Endothelial cell of umbilical vein (primary cell): ENCODE measurements around the gene SMCHD1. TPM values are rescaled to one million over a fixed set of nuclear protein-coding genes. Genes with fewer than 3 reads are reported as not detected.

Experiments used
- BruUV-seq: library from RNA; stranded (reverse); fragments of 400-500 nt; replicated peaks from 2 replicates; lab custom pipeline; 2021; lab: Mats Ljungman, UMichigan
- CTCF ChIA-PET: fragments of 300-600, 350-600 bp; sonication (Branson Sonifier 250); formaldehyde crosslinking; loops from one replicate; lab custom pipeline; 2021; ENCODE audit warnings: antibody characterized with exemption, inconsistent platforms; lab: Charles Lee
- POLR2A ChIA-PET: fragments of 300-600, 350-600 bp; sonication (Branson Sonifier 250); formaldehyde crosslinking; loops from one replicate; lab custom pipeline; 2021; ENCODE audit warnings: antibody characterized with exemption, inconsistent platforms; lab: Charles Lee
- DNase-seq: peaks from one replicate; pipeline ENCODE4 v3.0.0-alpha.2; 2011; ENCODE audit warnings: low read depth, low spot score
- FAIRE-seq: peaks from 2 replicates; lab custom pipeline; 2011; peaks lifted over from hg19 to GRCh38; lab: Jason Lieb, UNC
- H2AFZ ChIP-seq: 2 replicates; pipeline ENCODE4 v1.6.0; 2012; ENCODE audit warnings: low read depth, low read length, control low read depth, inconsistent platforms
- H3K27ac ChIP-seq: 2 replicates; pipeline ENCODE4 v1.5.1; 2011; ENCODE audit warnings: low read depth, mild to moderate bottlenecking, control low read depth, low read length, moderate library complexity; ENCODE audit not compliant: insufficient read depth
- H3K27me3 ChIP-seq, 2 experiments: 2 replicates each; pipeline versions ENCODE4 v1.6.0 to v1.6.1; 2011; ENCODE audit warnings: low read length in 2 of 2, mixed read lengths in 1 of 2; ENCODE audit not compliant: control insufficient read depth in 2 of 2, insufficient read depth in 2 of 2
- H3K36me3 ChIP-seq, 2 experiments: 2 replicates in 1 of 2; 3 replicates in 1 of 2; pipeline ENCODE4 v1.5.1; 2011; ENCODE audit warnings: low read length in 2 of 2, mild to moderate bottlenecking in 1 of 2, moderate library complexity in 1 of 2; ENCODE audit not compliant: control insufficient read depth in 2 of 2, insufficient read depth in 2 of 2; ENCODE audit errors: extremely low read depth in 1 of 2
- H3K4me1 ChIP-seq: 3 replicates; pipeline ENCODE4 v1.5.1; 2011; ENCODE audit warnings: mild to moderate bottlenecking, low read length; ENCODE audit not compliant: control insufficient read depth, insufficient read depth; ENCODE audit errors: extremely low read depth
- H3K4me2 ChIP-seq: 2 replicates; pipeline ENCODE4 v1.6.1; 2011; ENCODE audit warnings: low read length, control low read depth, mixed read lengths; ENCODE audit not compliant: insufficient read depth
- H3K4me3 ChIP-seq, 3 experiments: fragments of 200-600 bp in 1 of 3; sonication (generic), shearing (Covaris generic) in 1 of 3; replicated peaks in 1 of 3; 2 replicates each; pipeline ENCODE4 v1.5.1; 2011 to 2016; ENCODE audit warnings: control low read depth in 3 of 3, low read length in 3 of 3, mild to moderate bottlenecking in 2 of 3, inconsistent platforms in 1 of 3, low read depth in 1 of 3, moderate library complexity in 1 of 3; ENCODE audit not compliant: insufficient read depth in 1 of 3
- H3K79me2 ChIP-seq: 2 replicates; pipeline ENCODE4 v1.6.0; 2012; ENCODE audit warnings: low read length, inconsistent platforms; ENCODE audit not compliant: control insufficient read depth, insufficient read depth
- H3K9ac ChIP-seq: replicated peaks from 2 replicates; pipeline ENCODE3; 2011; ENCODE audit warnings: low read length, control low read depth; ENCODE audit not compliant: insufficient read depth; ENCODE audit errors: extremely low read depth
- H3K9me1 ChIP-seq: replicated peaks from 3 replicates; pipeline ENCODE4 v1.6.0; 2011; ENCODE audit warnings: mild to moderate bottlenecking, low read length; ENCODE audit not compliant: control insufficient read depth, insufficient read depth; ENCODE audit errors: extremely low read depth
- H3K9me3 ChIP-seq: replicated peaks from 2 replicates; pipeline ENCODE4 v1.5.1; 2012; ENCODE audit warnings: low read length, inconsistent platforms; ENCODE audit not compliant: control insufficient read depth, insufficient read depth
- H4K20me1 ChIP-seq: replicated peaks from 2 replicates; pipeline ENCODE3; 2011; ENCODE audit warnings: mild to moderate bottlenecking, low read length; ENCODE audit not compliant: control insufficient read depth, insufficient read depth; ENCODE audit errors: extremely low read depth
- EZH2 ChIP-seq: IDR thresholded peaks from 2 replicates; pipeline ENCODE4 v1.6.1; 2012; ENCODE audit warnings: borderline replicate concordance, low read depth, mild to moderate bottlenecking, moderate library complexity, low read length, inconsistent platforms; ENCODE audit not compliant: severe bottlenecking
- FOS ChIP-seq: IDR thresholded peaks from 2 replicates; pipeline ENCODE4 v1.6.1; 2011; ENCODE audit warnings: mild to moderate bottlenecking, low read length, moderate library complexity, borderline replicate concordance; ENCODE audit not compliant: insufficient read depth
- GATA2 ChIP-seq: IDR thresholded peaks from 2 replicates; pipeline ENCODE4 v1.7.0; 2011; ENCODE audit warnings: low read depth, mild to moderate bottlenecking, moderate library complexity, mixed read lengths, low read length; ENCODE audit not compliant: insufficient read length, insufficient read depth
- JUN ChIP-seq: IDR thresholded peaks from 2 replicates; pipeline ENCODE4 v1.6.1; 2011; ENCODE audit warnings: borderline replicate concordance, low read depth; ENCODE audit not compliant: insufficient read length, insufficient read depth
- MAX ChIP-seq: IDR thresholded peaks from 2 replicates; pipeline ENCODE4 v1.6.1; 2011; ENCODE audit not compliant: insufficient read depth, insufficient read length
- MYC ChIP-seq: IDR thresholded peaks from one replicate; pipeline ENCODE4 v1.6.1; 2011; ENCODE audit warnings: mild to moderate bottlenecking, low read depth, low read length
- POLR2A ChIP-seq: IDR thresholded peaks from 2 replicates; pipeline ENCODE4 v1.6.1; 2012; ENCODE audit warnings: low read depth, mild to moderate bottlenecking, control low read depth, low read length
- POLR2AphosphoS5 ChIP-seq: IDR thresholded peaks from 2 replicates; pipeline ENCODE4 v1.6.1; 2012; ENCODE audit warnings: low read depth, mild to moderate bottlenecking, control low read depth, low read length, moderate library complexity; ENCODE audit not compliant: insufficient read depth
- dilution Hi-C: fragments of 300-500 bp; cut with MboI; formaldehyde crosslinking; loops from one replicate; pipeline ENCODE4 v1.15.0; 2019; ENCODE audit warnings: low sequenced_read_pairs; ENCODE audit not compliant: extremely low pct_ligation_motif_present
- intact Hi-C: fragments of 100-400 bp; cut with micrococcal nuclease; formaldehyde crosslinking; loops from one replicate; pipeline ENCODE4 v1.10.0; 2022
- polyA plus RNA-seq, 4 experiments: library from polyadenylated mRNA; depleted of rRNA in 3 of 4; stranded (reverse) in 3 of 4; unstranded in 1 of 4; fragments of >200 nt; gene quantifications; 2 replicates each; pipeline versions ENCODE4 v1.2.1 to v1.2.3, GENCODE V29; 2011 to 2012; ENCODE audit warnings: missing spikeins in 1 of 4
- total RNA-seq: library from RNA; stranded (reverse); gene quantifications from 2 replicates; pipeline ENCODE4 v1.2.3, GENCODE V29; 2021
- TF ChIP-seq, protein P1 (sequence below), 2 donors: IDR thresholded peaks; 1 replicate in 1 of 2; 2 replicates in 1 of 2; pipeline ENCODE4 v1.5.1; 2011; ENCODE audit warnings: low read length in 2 of 2, mild to moderate bottlenecking in 2 of 2, moderate library complexity in 2 of 2, control low read depth in 1 of 2, inconsistent platforms in 1 of 2, low read depth in 1 of 2; ENCODE audit not compliant: insufficient read depth in 1 of 2; ENCODE audit errors: extremely low read depth in 1 of 2

Gene SMCHD1
- total and polyA plus RNA-seq, 2 donors (not counting 3 experiments of a cell fraction or from before 2014, with no cell fraction given), result 7.4 to 39.9 TPM

DNA sequence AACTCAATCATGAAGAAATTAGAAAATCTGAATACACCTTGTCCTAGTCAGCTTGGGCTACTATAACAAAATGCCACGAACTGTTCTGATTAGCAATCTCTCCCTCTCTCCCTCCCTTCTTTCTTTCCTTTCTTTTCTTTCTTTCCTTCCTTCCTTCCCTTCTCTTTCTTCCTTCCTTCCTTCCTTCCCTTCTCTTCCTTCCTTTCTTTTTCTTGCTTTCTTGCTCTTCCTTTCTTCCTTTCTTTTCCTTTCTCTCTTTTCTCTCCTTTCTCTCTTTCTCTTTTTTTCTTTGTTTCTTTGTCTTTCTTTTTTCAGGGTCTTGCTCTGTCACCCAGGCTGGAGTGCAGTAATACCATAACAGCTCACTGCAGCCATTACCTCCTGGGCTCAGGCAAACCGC is 167.7 kb downstream of the SMCHD1 start:
- Histone ChIP-seq H3K9me1 (no peaks in the 10 kb centered on the region), H3K4me1 (no peaks in the 10 kb centered on the region), H3K27ac (no peak overlapping the region), H4K20me1 (no peaks in the 10 kb centered on the region), H3K27me3 (peaks cover 0 to 3% of the 10 kb centered on the region in 2 experiments), H3K79me2 (no peaks in the 10 kb centered on the region), H3K4me2 (no peak overlapping the region), H3K9me3 (no peaks in the 10 kb centered on the region), H3K4me3 (no peak overlapping the region), H3K9ac (no peak overlapping the region), H2AFZ (no peak overlapping the region), H3K36me3 (no peaks in the 10 kb centered on the region)
- BruUV-seq, result no TSS peak
- POLR2A ChIA-PET, result no interaction called here
- FAIRE-seq (no peak), DNase-seq (no peak)
- CTCF ChIA-PET, result no interaction called here
- dilution Hi-C loops (no loop called here), intact Hi-C loops (no loop called here)
- TF ChIP-seq MYC (no peak), JUN (no peak), POLR2AphosphoS5 (no peak), FOS (no peak), POLR2A (no peak), MAX (no peak), EZH2 (no peak), GATA2 (no peak)
- TF ChIP-seq, protein P1, sequence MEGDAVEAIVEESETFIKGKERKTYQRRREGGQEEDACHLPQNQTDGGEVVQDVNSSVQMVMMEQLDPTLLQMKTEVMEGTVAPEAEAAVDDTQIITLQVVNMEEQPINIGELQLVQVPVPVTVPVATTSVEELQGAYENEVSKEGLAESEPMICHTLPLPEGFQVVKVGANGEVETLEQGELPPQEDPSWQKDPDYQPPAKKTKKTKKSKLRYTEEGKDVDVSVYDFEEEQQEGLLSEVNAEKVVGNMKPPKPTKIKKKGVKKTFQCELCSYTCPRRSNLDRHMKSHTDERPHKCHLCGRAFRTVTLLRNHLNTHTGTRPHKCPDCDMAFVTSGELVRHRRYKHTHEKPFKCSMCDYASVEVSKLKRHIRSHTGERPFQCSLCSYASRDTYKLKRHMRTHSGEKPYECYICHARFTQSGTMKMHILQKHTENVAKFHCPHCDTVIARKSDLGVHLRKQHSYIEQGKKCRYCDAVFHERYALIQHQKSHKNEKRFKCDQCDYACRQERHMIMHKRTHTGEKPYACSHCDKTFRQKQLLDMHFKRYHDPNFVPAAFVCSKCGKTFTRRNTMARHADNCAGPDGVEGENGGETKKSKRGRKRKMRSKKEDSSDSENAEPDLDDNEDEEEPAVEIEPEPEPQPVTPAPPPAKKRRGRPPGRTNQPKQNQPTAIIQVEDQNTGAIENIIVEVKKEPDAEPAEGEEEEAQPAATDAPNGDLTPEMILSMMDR (IDR thresholded peaks at IDR 0.05; ENCODE audit: extremely low read depth in 1 of 2, insufficient read depth in 1 of 2, low read depth in 1 of 2, low read length in 2 of 2), result no peak
